ENCODE data around the gene IGHMBP2.

Gene IGHMBP2

DNA sequence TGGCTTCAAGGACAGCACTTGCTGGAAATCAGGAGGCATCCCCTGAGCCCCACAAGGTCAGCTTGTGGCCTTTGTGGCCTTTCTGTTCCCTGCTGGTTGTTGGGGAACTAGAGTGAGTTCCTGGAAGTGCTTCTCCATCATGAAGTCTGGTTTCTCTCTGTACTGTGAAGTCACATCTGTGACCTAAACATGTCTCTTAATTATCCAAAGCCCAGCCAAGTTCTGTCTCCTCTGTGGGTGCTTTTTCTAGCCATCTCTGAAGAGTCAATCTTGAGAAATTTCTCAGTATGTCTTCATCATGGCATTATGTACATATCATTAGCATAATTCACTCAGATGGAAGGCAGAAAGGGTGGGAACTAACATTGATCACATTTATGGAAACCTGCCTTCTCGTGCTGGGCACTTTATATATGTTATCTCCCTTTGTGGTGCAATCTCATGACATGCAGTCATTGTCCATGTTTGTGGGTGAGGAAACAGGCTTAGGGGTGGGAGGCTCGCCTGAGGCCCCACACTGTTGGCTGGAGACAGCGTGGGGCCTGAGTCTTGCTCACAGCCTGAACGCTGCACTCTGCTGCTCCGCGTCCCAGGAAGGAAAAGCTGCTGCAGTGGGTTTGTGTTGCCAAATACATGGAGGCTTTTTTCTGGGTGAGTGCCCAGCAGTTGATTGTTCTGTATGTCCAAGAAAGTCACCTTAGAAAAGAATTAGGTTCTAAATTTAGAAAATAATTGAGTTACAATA is 24.6 kb downstream of the IGHMBP2 start:
- DNase-seq (ENCODE audit: low spot score), result no peak

DNA sequence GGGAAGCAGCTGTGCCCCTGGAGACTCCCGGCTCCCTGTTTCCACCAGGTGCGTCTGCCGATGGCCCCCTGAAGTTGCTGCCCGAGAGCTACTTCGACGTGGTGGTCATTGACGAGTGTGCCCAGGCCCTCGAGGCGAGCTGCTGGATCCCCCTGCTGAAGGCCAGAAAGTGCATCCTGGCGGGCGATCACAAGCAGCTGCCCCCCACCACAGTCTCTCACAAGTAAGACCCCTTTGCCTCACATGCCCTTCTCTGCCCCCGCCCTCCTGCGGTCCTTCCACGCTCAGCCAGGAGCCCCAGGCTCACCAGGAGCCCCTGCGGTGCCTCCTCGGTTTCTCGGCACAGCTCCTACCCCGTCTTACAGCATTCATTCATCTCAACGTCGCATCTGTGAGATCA is 25.4 kb downstream of the IGHMBP2 start:
- DNase-seq (ENCODE audit: low spot score), result no peak

DNA sequence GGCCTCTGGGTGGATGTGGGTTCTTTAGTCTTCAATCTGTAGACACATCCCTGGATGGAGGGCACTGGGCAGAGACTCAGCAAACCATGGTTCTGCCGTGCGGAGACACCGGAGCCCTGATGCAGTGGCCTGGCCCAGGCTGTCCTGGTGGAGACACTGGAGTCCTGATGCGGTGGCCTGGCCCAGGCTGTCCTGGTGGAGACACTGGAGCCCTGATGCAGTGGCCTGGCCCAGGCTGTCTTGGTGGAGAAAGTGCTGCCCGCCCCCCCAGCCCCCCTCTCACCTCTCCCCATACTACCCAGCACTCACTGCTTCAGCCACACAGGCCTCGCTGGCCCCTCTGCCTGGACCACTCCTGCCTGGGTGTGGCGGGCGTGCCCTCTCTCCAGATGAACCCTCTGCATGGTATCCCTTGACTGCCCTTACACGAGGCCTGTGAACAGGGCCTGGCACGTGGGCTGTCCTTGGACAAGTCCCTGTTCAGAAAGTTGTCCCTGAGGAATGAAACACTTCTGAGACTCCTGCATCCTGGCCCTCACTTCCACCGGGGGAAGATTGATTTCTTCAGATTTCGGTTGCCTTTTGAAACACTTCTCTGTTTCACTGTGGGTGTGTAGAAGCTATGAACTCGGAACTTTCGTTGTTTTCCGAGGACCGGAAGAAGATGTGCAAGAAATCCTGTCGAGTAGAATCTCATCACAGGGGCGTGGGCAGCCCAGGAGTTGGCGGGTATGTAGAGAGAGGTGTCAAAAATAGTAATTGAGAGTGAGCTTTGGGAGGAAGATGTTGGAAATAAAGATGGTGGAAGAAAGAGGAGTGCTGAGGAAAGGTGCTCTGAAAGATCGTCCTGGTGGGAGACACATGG is 26.2 kb downstream of the IGHMBP2 start:
- DNase-seq (ENCODE audit: low spot score), result no peak

DNA sequence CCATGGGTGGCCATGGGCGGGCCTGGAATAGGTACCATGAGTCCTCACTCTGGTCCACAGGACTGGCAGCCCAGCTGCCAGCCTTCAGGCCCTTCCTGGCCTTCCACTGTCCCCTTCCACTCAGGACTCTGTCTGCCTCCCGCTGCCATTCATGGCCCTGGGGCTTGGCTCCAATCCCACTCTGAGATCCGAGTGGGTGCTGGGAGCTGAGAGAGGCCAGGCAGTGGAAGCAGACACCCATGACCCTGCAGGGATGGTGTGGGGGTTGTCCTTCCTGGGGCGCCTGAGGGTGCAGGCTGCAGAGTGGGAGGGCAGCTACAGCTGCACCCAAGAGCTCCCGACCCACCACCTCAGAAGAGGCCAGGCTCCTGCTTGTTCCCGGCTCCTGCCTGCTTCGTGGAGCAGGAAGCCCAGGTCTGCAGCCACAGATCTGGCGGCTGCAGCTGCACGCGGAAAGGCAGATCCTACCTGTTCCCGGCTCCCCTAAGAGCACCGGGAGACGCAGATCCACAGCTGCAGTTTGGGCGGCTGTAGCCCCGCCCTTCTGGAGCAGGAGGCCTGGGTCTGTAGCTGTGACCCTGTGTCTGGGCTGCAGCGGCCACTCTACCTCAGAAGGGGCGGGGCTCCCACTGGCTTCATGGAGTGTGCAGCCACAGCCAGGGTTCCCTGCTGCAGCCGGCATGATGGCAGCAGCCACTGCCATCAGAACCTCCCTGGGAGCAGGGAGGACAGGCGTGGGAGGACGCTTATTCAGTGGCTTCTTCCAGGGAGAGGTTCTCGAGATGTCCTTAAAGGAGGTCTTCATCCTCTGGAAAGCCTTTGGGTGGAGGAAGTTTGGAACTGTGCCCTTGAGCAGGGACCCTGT is 27.5 kb downstream of the IGHMBP2 start:
- DNase-seq (ENCODE audit: low spot score), result no peak

DNA sequence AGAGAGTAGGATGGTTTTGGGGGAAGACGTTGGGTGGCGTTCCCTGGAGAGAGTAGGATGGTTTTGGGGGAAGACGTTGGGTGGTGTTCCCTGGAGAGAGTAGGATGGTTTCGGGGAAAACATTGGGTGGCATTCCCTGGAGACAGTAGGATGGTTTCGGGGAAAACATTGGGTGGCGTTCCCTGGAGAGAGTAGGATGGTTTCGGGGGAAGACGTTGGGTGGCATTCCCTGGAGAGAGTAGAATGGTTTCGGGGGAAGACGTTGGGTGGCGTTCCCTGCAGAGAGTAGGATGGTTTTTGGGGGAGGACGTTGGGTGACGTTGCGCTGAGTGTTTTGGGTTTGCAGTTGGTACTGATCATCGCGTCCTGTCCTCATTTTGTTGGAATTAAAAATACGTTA is 28.2 kb downstream of the IGHMBP2 start:
- DNase-seq (ENCODE audit: low spot score), result no peak

DNA sequence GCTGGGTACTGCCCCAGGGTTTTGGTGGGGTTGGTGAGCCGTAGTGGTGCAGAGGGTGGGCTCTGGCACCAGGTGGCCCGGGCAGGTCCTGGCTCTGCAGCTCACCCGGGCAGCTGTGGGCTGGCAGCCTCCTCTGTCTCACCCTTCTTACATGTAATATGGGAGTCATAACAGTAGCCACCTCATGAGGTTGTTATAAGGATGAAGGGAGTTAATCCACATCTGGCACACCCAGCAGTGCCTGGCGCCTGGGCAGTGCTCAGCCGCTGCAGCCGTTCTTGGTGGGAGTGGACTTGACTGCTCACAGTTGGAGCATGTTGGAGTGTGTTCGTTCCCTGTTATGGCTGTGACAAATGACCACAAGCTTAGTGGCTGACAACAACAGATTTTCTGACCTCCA is 28.7 kb downstream of the IGHMBP2 start:
- DNase-seq (ENCODE audit: low spot score), result no peak

DNA sequence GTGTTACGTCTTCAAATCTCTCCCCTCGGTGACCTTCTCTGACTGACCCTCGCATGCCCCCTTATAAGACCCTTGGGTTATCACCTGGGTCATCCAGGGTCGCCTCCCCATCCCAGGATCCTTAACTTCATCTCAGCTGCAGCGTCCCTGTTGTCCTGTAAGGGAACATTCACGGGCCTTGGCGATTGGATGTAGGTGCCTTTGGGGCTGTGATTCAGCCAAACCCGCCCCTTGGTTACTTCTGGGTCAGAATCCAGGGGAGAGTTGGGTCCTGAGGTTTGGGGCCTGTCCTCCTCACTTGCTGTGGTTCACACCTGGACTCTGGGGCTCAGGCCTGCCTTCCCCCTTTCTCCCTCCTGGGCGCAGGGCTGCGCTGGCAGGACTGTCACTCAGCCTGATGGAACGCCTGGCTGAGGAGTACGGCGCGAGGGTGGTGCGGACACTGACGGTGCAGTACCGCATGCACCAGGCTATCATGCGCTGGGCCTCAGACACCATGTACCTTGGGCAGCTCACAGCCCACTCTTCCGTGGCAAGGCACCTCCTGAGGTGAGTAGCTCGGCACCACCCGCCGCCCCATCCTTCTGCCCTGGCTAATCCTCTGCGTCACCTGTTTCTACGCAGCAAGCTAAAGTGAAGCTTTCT is 29.4 kb downstream of the IGHMBP2 start:
- no peak for DNase-seq (ENCODE audit: low spot score)

DNA sequence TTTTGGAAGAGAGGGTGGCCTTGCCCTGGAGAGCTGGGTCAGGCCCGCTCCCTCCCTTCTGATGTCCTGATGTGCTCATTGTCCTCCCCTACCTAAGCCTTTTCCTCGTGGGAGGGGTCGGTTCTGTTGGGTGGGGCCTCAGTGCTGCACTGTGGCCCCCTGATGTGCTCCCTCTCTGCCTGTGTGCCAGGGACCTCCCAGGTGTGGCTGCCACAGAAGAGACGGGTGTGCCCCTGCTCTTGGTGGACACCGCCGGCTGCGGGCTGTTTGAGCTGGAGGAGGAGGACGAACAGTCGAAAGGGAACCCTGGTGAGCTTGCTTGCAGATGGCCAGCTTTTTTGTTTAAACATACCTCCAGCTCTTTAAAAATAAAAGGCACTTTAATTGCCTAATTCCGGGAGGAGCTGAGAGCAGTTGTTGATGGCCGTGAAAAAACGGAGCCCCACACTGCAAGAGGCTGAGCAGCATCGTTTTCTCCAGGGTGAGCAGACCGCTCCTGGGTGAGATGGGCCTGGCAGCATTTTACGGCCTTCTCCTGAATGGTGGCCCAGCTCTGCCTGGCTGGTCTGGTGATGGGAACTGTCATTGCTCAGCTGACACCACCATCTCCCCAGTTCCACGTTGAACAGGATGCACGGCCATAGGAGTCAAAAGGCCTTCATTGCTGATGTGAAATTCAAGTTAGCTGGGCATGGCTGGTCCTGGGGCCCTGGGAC is 30.1 kb downstream of the IGHMBP2 start:
- DNase-seq (ENCODE audit: low spot score), result no peak

DNA sequence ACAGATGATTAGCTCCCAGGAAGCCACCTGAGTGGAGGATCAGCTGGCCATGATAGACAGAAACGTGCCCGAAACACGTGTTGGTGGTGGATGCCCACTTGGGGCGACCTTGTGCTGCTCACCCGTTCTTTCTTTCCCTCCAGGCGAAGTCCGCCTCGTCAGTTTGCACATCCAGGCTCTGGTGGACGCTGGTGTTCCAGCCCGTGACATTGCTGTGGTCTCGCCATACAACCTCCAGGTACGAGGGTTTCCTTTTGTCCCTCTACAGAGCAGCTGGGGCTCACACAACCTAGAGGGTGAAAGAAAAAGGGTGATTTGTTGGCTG is 30.6 kb downstream of the IGHMBP2 start:
- DNase-seq (ENCODE audit: low spot score), result no peak

DNA sequence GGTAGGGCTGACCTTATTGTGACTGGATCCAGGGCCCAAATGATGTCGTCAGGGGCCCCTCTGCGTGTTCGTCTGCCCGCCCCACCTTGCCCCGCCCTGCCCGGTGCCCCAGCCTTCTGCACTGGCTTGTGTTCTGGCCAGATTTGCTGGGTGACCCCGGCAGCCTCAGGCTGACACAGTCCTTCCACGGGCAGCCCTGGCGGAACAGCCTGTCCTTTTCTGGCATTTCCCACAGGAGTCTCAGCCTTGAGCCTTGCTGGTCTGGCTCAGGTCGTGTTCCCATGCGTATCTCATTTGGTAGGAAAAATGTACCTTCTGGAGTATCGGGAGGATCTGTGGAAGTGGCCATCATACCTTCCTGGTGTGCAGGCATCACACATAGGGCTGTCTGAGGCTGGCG is 31.0 kb downstream of the IGHMBP2 start:
- no peak for DNase-seq (ENCODE audit: low spot score)

DNA sequence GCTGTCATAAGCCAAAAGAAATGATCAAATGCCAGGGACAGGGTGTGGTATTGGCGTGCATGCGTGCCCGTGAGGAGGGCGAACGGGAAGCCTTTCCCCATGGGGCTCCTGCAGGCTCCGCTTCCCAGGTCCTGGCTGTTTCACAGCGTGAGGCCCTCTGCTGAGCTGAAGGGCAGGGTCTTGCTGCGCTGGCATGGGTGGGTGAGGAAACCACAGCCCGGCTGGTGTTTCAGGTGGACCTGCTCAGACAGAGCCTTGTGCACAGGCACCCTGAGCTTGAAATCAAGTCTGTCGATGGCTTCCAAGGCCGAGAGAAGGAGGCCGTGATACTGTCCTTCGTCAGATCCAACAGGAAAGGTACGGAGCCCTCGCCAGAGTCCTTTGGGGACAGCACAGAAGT is 31.4 kb downstream of the IGHMBP2 start:
- no peak for DNase-seq (ENCODE audit: low spot score)

DNA sequence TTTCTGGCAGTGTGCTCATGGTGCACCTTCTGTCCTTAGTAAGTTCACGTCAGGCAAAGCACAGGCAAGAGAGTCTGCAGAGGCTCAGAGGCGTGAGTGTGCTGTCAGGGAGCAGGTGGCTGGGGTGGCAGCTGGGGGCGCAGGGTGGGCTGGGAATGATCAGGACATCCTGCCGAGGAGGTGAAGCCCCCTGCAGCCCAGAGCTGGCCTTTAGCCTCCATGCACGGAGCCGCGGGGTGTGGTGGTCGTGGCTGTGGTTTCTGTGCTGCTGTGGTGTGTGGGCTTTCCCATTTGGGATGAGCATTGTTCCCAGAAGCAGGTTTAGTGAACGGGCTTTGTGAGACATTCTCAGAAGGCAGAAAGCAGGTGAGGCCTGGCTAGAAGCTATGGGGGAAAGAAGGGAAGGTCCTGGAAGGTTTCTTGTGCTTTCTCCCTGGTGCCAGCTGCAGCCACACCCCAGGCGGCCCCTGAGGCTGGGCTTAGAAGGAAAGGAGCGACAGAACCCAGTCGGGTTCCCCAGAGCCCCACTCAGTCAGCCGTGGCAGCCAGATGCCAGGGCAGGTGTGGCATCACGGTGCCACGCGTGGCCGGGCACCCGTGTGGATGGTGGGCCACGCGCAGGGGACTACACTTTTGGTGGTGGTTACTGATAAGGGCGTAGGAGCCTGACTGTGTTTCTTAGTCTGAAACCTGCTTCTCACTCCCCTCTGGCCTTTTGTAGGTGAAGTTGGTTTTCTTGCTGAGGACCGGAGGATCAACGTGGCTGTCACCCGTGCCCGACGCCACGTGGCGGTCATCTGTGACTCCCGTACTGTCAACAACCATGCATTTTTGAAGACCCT is 32.0 kb downstream of the IGHMBP2 start:
- no peak for DNase-seq (ENCODE audit: low spot score)

DNA sequence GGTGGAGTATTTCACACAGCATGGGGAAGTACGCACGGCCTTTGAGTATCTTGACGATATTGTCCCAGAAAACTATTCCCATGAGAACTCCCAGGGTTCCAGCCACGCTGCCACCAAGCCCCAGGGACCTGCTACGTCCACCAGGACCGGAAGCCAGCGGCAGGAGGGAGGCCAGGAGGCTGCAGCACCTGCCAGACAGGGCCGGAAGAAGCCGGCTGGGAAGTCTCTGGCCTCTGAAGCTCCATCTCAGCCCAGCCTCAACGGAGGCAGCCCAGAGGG is 32.6 kb downstream of the IGHMBP2 start:
- DNase-seq (ENCODE audit: low spot score), result no peak

DNA sequence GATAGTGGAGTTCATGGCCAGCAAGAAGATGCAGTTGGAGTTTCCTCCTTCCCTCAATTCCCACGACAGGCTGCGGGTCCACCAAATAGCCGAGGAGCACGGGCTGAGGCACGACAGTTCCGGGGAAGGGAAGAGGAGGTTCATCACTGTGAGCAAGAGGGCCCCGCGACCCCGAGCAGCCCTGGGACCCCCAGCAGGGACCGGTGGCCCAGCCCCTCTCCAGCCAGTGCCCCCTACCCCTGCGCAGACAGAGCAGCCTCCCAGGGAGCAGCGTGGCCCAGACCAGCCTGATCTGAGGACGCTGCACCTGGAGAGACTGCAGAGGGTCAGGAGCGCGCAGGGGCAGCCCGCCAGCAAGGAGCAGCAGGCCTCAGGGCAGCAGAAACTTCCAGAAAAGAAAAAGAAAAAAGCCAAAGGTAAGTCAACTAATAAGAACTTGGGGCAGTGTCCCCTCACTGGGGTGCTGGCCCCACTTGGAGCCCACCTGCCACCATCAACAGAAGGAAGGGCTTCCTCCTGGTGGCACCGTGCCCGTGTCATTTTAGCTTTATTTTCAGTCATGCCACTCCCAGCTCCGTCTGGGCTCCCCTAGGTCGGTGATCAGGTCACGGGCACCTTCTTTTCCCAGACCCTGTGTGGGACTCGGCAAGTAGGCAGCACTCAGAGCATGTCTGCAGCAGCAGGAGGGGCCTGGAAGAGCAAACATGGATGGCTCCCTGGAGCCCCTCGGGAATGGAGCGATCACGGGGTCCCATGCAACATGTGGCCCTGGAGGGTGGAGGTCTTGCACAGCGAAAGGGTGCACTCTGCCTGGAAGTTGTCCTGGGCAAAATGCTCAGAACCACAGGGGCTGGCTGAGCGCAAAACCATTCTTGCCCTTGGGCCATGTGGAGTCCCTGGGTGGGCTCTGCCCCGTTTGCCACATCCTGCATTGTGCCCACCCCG is 33.3 kb downstream of the IGHMBP2 start:
- no peak for DNase-seq (ENCODE audit: low spot score)

DNA sequence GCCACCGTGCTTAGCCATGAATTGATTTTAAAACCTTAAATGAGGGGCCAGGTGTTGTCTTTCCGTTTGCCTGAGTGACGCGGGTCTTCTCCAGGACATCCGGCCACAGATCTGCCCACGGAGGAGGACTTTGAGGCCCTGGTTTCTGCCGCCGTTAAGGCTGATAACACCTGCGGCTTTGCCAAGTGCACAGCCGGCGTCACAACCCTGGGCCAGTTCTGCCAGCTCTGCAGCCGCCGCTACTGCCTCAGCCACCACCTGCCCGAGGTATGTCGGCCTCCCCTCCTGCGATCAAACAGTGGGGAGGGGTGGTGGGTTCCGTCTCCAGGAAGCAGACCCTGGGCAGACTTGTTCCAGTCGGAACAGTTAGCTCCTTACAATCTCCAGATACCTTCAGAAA is 34.4 kb downstream of the IGHMBP2 start:
- DNase-seq (ENCODE audit: low spot score), result no peak

DNA sequence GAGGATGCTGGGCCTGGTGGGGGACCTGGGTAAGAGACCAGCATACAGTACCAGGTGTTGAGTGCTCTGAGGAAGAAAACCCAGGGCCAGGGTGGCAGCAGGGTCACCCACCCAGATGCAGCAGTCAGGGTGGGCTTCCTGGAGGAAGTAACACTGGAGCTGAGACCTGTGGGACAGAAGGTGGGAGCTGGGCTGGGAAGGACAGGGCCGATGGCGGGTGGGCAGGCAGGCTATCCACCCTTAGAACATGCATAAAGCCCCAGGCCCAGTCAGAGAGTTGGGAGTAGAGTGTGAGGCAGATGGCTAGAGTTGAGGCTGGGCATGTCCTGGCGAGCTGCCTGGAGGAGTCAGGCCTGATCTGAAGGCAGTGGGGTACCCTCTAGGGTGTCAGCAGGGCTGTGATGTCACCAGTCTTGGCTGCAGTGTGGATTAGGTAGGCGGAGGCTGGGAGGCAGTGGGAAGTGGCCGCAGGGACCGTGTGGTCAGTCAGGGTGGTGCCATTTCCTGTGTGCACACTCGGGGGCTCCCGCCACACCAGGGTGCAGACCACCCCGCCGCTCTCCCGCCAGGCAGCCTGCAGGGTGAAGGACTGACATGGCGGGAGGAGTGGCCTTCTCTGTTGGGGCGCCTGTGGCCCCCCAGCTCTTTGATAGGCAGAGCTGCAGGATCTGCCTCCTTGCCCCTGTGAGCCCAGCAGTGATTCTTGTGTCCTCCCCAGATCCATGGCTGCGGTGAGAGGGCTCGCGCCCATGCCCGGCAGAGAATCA is 35.3 kb downstream of the IGHMBP2 start:
- no peak for DNase-seq (ENCODE audit: low spot score)

DNA sequence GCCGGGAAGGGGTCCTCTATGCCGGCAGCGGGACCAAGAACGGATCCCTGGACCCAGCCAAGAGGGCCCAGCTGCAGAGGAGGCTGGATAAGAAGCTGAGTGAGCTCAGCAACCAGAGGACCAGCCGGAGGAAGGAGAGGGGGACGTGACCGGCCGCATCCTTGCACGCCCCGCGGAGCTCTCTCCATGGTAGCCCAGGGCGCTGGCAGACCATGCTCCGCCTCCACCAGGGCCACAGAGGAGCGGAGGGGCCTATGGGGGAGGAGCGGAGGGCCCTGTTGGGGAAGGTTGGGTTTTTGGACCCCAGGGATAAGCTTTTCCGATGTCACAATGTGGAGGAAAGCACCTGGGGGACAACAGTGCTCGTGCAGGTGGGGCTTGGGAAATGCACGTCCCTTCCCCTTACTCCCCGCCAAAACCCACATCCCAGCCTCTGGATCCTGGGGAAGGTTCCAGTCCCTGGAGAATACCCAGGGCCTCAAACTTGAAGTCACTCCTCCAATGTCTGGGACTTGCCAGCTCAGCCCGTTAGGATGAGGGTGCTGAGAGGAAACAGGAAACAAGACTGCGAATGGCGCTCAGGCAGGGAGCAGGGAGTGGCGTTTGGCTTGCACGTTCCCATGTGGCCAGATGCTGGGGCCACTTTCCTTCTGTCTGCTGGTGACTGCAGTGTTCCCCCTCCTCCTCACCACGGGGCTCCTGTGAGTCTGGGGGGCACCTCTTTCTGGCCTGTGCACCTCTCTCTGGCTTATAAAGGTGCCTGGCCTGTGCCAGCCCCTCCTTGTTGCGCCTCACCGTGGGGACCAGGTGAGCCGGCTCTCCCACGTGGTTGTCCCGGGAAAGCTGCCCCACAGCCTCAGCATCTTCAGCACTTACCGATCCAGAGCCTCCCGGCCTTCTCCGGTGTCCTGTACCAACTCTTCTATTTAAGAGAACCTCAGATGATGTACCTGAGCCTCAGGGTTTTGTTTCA is 36.2 kb downstream of the IGHMBP2 start:
- DNase-seq (ENCODE audit: low spot score), result no peak

Data from AG08396 (cell line).